Measurements from ENCODE around the gene NR5A2.

NR5A2 gene

DNA sequence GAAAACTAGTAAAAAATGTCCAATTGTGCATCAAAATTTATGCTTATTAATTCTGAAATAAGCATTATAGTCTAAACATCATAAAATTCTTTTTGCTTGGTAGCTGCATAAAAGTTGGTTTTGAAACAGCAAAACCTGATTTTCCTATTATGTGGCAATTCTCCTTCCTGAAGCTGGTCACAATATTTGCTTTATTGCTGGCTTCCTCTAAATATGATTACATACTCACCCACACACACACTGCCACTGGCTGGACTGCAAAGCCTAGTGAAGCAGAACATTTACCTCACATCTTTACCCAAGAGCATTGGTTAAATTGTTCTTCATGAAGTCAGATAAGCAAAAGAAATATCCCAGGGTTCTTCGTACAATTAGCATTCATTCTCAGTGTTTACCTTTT lies 103.0 kb downstream of the NR5A2 start:
- peak; percentile 21 for DNase-seq

- no peak for DNase-seq
These were observed 104.1 kb downstream of the NR5A2 start for GRCh38 chr1:200131551-200132125.

GRCh38 chr1:200133123-200133522 lies 105.6 kb downstream of the NR5A2 start:
- DNase-seq: no peak

- DNase-seq: no peak
These were observed 106.6 kb downstream of the NR5A2 start for GRCh38 chr1:200134116-200134515.

DNA sequence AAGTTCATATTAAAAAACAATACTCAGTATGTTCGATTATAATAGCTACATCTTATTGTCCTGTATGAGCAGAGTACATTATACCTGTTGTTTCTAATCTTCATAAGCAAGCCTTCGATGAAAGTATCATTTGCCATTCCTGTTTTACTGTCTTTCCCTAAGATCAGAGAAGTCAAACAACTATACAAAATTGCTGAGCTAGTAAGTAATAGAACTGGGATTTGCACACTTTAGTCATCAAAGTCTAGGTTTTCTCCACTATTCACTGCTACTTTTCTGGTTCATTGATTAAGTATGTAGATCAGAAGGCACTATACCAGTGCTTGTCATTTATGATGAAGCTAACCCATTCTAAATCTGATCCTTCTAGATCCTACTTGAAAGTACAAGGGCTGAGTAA lies 108.9 kb downstream of the NR5A2 start:
- DNase-seq: no peak

DNA sequence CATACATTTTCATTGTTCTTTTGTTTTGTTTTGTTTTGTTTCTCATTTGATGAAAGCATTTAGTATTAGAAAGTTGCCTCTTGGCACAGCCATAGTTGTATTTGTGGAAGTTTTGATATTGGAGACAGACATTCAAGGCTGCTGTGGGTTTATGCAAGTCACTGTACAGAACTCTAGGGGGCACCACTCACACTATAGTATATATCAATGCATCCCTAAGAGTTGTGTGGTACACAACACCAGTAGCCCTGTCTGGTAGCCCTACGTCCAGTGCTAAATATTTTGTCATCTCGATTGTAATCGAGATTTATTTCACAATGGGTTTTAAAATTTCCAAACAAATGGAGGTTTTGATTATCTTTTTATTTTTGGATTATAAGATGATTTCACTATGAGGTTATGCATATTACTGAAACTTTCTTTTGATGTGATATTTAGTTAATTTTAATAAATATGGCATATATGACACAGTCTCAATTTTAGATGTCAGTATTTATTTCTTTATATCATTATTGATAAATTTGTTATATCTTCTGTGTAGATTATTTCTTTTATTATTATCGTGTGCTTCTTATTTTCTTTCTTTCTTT lies 112.2 kb downstream of the NR5A2 start:
- DNase-seq: peak; percentile 30

DNA sequence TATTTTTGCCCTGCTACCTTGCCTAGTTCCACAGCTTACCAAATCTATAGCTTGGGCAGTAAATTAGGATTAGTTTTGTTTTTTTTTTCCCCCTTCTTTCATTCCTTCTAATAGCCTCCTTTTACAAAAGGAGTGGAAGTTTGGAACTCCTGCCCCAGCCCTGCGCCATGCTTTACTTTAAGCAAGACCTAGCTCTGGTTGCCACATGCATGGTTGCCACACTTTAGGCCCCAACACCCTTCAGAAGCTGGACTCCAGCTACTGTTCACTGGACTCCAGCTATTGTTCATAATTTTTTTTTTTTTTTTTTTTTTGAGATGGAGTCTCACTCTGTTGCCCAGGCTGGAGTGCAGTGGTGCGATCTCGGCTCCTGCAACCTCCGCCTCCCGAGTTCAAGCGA lies 115.8 kb downstream of the NR5A2 start:
- no peak for DNase-seq

- DNase-seq: no peak
These were observed 118.6 kb downstream of the NR5A2 start for GRCh38 chr1:200146100-200146499.

DNA sequence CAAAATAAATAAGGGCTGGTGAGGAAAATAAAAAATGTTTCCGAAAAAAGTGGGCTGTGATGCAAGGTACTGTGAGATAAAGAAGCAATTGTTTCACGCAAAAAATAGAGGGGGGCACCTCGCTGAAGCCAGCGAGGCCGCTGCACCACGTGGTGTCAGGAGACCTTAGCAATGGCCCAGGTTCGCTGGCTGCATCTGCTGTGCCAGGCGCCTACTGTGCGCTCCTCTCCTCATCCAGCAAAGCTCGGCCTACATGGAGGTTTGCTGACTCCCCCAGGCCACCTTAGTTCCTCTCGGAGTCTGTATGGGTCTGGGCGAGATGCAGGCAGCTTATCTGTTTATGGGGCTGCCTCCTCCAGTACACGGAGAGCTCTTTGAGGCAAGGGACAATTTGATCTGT lies 119.6 kb downstream of the NR5A2 start:
- DNase-seq: no peak

GRCh38 chr1:200147742-200148141 lies 120.2 kb downstream of the NR5A2 start:
- DNase-seq: no peak

DNA sequence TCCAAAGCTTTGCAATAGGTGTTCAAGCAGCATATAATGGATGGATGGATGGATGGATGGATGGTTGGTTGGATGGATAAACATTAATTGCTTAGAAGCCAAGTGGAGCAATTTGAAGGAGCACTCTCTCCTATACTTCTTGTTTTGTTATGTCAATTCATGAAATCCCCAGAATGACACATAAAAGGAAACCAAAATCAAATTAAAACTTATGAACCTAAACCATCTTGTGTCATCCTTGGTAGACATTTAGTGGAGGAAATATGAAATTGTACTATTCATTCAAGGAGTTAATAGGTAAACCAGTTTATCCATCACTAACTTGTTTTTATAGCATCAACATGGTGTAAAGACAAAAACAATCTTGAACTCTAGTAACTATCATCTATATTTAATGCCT lies 122.5 kb downstream of the NR5A2 start:
- no peak for DNase-seq

DNA sequence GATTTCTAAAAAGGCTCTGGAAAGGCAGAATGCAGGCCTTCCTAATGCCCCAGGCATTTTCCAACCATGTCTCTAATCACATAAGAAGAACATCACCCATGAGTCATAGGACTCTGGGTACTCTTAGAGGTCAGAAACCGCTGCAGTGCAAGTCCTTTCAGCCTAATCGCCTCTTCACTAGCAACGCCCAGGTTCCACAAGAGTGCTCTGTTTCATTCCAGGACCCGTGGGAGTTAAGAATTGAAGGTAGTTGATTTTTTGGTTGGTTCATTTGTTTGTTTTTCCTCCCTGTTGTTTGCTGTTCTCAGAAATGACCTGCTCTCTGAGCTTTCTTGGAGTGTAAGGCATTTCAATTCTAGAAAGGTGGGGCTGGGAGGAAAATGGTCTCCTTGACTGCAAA lies 123.2 kb downstream of the NR5A2 start:
- no peak for DNase-seq

DNA sequence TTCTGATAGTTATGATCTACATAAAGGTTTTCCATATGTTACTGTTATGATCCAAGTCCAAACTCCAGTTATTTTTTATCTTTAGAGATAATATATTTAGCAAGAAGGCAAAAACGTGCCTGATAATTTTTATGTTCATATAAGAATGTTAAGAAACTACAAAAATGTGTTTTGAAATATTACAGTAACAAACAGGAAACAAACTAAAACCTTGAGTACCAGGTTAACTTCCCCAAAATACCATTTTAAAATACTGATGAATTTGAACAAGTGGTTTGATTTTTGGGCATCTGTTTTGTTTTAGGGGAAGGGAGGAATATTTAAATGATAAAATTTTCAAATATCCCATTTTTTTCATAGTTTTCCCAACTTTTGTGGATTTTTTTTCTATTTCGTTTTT lies 124.8 kb downstream of the NR5A2 start:
- no peak for DNase-seq

GRCh38 chr1:200153277-200154055 lies 126.0 kb downstream of the NR5A2 start:
- DNase-seq: no peak

DNA sequence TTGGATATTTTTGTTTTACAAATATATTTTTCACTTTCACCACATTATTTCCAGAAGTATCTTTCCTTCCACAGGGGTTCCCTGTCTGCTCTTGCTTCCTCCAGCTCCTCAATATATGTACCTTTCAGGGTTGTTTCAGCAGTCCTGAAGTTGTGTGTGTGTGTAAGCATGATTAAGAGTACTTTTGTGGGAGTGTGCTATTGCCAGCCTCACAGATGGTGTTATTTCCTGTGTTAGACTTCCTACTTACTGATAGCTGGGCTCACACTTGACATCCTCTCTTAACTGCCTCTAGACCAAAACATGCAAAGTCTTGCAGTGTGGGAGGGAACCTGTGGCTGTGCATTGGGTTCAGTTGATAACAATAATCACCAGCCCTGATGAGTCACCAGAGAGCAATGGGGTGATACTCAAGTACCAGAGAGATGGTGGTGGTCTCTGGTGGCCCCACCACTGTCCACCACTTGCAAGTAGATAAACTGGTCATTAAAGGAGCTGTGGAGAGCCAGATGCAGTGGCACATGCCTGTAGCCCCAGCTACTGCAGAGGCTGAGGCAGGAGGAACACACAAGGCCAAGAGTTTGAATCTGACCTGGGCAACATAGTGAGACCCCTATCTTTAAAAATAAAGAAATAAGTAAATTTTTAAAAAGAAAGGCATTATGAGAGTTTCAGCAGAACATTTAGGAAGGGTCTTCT lies 126.7 kb downstream of the NR5A2 start:
- DNase-seq: no peak

GRCh38 chr1:200157715-200158114 lies 130.2 kb downstream of the NR5A2 start:
- DNase-seq: no peak

DNA sequence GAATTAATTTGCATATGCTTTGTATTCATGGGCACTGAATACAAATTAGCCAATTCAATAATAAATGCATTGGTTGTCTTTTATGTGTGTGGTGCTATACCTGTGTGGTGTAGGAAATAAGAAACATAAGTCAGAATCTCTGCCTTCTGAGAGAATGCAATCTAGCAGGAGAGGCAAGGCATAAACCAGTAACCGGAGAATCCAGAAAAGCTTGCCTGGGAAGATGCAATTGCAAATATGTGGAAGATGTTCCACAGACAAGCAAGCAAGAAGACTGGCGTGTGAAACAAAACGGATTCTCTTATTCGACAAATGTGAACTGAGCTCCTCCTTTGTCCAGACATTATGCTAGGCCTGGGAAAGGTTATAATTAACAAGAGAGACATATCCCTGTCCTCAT lies 134.3 kb downstream of the NR5A2 start:
- DNase-seq: no peak

GRCh38 chr1:200162258-200162657 lies 134.7 kb downstream of the NR5A2 start:
- DNase-seq: no peak

DNA sequence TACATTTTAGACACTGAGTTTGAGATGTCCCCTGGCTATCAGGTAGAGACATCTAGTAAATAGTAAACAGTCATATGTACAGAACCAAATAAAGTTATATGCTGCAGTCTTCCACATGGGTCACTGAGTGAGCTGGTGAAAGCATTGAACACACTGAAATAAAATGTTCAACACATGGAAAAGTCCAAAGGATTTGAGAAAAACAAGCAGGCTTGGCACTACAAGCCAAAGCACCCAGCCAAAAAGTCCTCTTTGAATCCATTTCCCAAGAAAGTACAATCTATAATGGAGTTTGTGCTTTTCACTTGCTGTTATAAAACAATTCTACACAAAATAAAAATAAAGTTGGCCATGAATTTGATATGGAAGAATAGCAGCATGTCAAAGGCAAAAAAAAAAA lies 135.4 kb downstream of the NR5A2 start:
- no peak for DNase-seq

- DNase-seq: no peak
These were observed 136.4 kb downstream of the NR5A2 start for GRCh38 chr1:200163911-200164310.

DNA sequence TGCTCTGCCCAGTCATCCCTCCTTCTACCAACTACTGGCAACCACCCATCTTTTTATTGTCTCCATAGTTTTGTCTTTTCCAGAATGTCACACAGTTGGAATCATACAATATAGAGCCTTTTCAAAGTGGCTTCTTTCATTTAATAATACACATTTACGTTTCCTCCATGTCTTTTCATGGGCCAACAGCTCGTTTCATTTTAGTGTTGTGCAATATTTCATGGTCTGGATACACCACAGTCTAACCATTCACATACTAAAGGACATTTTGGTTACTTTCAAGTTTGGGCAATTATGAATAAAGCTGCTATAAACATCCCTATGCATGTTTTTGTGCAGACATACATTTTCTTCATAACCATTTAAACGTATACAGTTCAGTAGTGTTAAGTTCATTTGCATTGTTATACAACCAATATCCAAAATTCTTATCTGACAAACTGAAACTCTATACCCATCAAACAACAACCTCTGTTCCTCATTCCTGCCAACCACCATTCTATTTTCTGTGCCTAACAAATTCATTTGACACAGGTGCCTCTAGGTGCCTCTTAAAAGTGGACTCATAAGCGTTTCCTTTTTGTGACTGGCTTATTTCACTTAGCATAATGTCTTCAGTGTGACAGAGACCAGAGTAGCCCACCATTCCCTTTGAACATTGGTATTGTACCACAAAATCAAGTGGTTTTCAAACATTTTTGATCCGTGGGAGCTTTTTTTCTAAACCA lies 138.1 kb downstream of the NR5A2 start:
- DNase-seq: no peak

DNA sequence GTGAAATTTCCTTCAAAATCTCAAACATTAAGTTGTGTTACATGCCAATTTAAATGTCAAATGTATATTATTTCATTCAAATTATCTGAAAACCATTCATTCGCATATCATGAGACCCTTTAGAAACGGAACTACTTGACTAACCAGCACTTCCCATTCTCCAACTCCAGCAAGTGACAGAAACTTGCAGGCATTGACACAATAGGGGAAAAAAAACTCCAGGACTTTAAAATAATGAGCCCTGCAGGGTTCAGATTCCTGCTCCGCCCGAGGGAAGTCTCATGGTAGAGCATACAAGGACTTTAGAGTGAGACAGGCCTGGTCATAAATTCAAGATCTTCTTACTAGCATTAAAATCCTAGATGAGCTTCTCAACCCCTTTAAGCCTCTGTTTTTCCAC lies 138.9 kb downstream of the NR5A2 start:
- DNase-seq: no peak

- no peak for DNase-seq
These were observed 141.4 kb downstream of the NR5A2 start for GRCh38 chr1:200168926-200169325.

Data from NCI-H2029 treated with DMSO at 0.1 percent for 48 hours (cell line).